Hepatocyte (in vitro differentiated cells): Measurements from ENCODE around the gene CNBD2. TPM values are rescaled to one million over a fixed set of nuclear protein-coding genes. Genes with fewer than 3 reads are reported as not detected.

ENCODE experiments used
- DNase-seq: peaks from one replicate; pipeline ENCODE4 v3.0.0-alpha.2; 2016; ENCODE audit warnings: low spot score
- H2AFZ ChIP-seq: fragments of 200-600 bp; sonication (generic); 2 replicates; pipeline ENCODE4 v1.6.0; 2016; ENCODE audit warnings: antibody characterized with exemption, mild to moderate bottlenecking
- H3K27ac ChIP-seq: fragments of 200-600 bp; sonication (generic); 2 replicates; pipeline ENCODE4 v1.5.1; 2016; ENCODE audit warnings: mild to moderate bottlenecking
- H3K27me3 ChIP-seq: fragments of 200-600 bp; sonication (generic); 2 replicates; pipeline ENCODE4 v1.6.1; 2016
- H3K36me3 ChIP-seq: fragments of 200-600 bp; sonication (generic); replicated peaks from 2 replicates; pipeline ENCODE4 v1.5.1; 2016; ENCODE audit warnings: low read depth; ENCODE audit not compliant: insufficient read depth
- H3K4me1 ChIP-seq: fragments of 200-600 bp; sonication (generic); 2 replicates; pipeline ENCODE4 v1.5.1; 2016; ENCODE audit warnings: mild to moderate bottlenecking, moderate library complexity; ENCODE audit not compliant: insufficient read depth
- H3K4me2 ChIP-seq: fragments of 200-600 bp; sonication (generic); 2 replicates; pipeline ENCODE4 v1.6.0; 2016
- H3K4me3 ChIP-seq: fragments of 200-600 bp; sonication (generic); 2 replicates; pipeline ENCODE4 v1.5.1; 2016; ENCODE audit warnings: mild to moderate bottlenecking
- H3K79me2 ChIP-seq: fragments of 200-600 bp; sonication (generic); 2 replicates; pipeline ENCODE4 v1.6.0; 2017; ENCODE audit warnings: mild to moderate bottlenecking
- H3K9me2 ChIP-seq: fragments of 200-600 bp; sonication (generic); replicated peaks from 2 replicates; pipeline ENCODE4 v1.6.0; 2017; ENCODE audit warnings: mild to moderate bottlenecking; ENCODE audit not compliant: insufficient read depth
- H3K9me3 ChIP-seq: fragments of 200-600 bp; sonication (generic); 2 replicates; pipeline ENCODE4 v1.5.1; 2016; ENCODE audit warnings: low read depth, mild to moderate bottlenecking
- H4K20me1 ChIP-seq: fragments of 200-600 bp; sonication (generic); 2 replicates; pipeline ENCODE4 v1.6.0; 2016; ENCODE audit warnings: mild to moderate bottlenecking; ENCODE audit not compliant: insufficient read depth, poor library complexity, severe bottlenecking
- EZH2 ChIP-seq: fragments of 200-600 bp; sonication (generic); IDR thresholded peaks from 2 replicates; pipeline ENCODE4 v1.6.1; 2016; ENCODE audit warnings: antibody characterized with exemption, mild to moderate bottlenecking, borderline replicate concordance
- EZH2phosphoT487 ChIP-seq: fragments of 200-600 bp; sonication (generic); IDR thresholded peaks from one replicate; pipeline ENCODE4 v1.6.1; 2018; ENCODE audit warnings: antibody characterized with exemption, mild to moderate bottlenecking, low read depth, moderate library complexity; ENCODE audit not compliant: unreplicated experiment, severe bottlenecking
- WGBS: methylation state at CpG from one replicate; pipeline ENCODE4 v1.1.6; 2016; ENCODE audit warnings: low lambda C conversion rate; ENCODE audit errors: missing lambda C conversion rate; 5-methylcytosine and 5-hydroxymethylcytosine counted together
- polyA plus RNA-seq: library from polyadenylated mRNA; unstranded; fragments of >200 nt; fragmentation: Nextera tagmentation; extraction: Ambion mirVana; gene quantifications from 2 replicates; pipeline ENCODE4 v1.2.1, GENCODE V29; 2016
- total RNA-seq: library from RNA; depleted of rRNA; stranded (reverse); fragments of >200 nt; gene quantifications from 2 replicates; pipeline ENCODE4 v1.2.3, GENCODE V29; 2014
- TF ChIP-seq, protein P1 (sequence below): fragments of 200-600 bp; sonication (generic); IDR thresholded peaks from 2 replicates; pipeline ENCODE4 v1.5.1; 2016; ENCODE audit warnings: antibody characterized with exemption, mild to moderate bottlenecking; ENCODE audit not compliant: poor library complexity

CNBD2 gene
- total RNA-seq (4.7 TPM in 2 replicates), polyA plus RNA-seq (3.6 TPM in 1 of 2 replicates, not detected in the other)

DNA sequence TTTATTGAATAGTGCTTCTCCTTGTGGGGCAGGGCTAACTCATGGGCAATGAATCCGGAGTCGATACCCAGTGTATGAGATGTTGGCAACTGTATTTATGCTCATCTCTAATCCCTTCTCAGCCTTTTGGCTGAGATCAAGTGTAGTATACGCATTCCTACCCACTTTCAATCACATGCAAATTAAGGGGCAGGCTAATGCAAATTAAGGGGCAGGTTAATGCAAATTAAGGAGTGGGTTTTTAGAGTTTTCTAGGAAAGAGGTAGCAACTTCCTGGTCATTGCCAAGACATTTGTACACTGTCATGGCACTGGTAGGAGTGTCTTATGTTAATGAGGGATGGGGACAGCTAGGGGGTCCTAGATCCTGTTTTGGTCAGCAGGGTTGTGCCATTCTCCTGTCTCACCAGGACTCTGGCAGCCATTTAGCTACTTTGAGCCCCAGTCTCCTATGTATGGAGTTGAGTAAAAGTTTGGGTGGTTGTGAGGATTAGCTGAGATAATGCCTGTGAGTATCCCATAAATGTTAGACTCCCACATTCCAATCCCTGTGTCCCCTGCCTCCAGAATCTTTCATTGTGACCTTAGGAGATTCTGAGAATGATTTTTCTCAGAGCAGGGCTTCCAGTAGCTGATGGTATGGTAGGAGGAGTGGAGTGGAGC lies at the start of gene CNBD2:
TSS of gene CNBD2 (plus strand) at position 612 of the 662 bp plus-strand sequence. CDS start 173 bp downstream, outside the sequence.
- H2AFZ ChIP-seq = no peak within 1 kb of the TSS
- no peaks in the 10 kb centered on the region for H3K9me2 ChIP-seq
- H4K20me1 ChIP-seq = no peaks in the 10 kb centered on the region
- TF ChIP-seq EZH2phosphoT487 = no peak
- TF ChIP-seq, protein P1, sequence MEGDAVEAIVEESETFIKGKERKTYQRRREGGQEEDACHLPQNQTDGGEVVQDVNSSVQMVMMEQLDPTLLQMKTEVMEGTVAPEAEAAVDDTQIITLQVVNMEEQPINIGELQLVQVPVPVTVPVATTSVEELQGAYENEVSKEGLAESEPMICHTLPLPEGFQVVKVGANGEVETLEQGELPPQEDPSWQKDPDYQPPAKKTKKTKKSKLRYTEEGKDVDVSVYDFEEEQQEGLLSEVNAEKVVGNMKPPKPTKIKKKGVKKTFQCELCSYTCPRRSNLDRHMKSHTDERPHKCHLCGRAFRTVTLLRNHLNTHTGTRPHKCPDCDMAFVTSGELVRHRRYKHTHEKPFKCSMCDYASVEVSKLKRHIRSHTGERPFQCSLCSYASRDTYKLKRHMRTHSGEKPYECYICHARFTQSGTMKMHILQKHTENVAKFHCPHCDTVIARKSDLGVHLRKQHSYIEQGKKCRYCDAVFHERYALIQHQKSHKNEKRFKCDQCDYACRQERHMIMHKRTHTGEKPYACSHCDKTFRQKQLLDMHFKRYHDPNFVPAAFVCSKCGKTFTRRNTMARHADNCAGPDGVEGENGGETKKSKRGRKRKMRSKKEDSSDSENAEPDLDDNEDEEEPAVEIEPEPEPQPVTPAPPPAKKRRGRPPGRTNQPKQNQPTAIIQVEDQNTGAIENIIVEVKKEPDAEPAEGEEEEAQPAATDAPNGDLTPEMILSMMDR = no peak
- H3K4me2 ChIP-seq = no peak within 1 kb of the TSS
- no peaks in the 10 kb centered on the region for H3K9me3 ChIP-seq
- no peak for DNase-seq
- no peak within 1 kb of the TSS for H3K4me3 ChIP-seq
- no peaks in the 10 kb centered on the region for H3K36me3 ChIP-seq
- H3K27me3 ChIP-seq = no peaks in the 10 kb centered on the region
- WGBS = 90% methylated on average over 3 of the region's 3 CpGs
- no peaks in the 10 kb centered on the region for H3K79me2 ChIP-seq
- no peaks in the 10 kb centered on the region for H3K4me1 ChIP-seq
- H3K27ac ChIP-seq = no peak within 1 kb of the TSS

DNA sequence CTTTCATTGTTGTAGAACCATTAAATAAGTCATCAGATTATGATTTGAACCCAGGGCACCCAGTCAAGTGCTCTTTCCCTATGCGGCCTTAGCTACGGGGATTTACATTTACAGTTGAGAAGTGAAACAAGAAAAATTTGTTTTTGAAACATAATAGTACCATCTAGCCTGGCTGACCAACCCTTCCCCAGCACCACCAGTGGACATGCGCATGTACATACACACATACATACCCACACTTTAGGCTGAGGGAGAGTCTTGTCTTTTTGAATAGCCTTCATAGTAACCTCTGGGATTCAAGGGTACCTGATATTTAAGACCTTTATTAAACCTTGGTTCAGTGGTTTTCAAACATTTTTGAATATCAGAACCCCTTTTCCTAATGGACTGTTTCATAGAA lies 47.9 kb upstream of the CNBD2 start:
- no peak for DNase-seq
- Histone ChIP-seq H3K27me3 (no peaks in the 10 kb centered on the region), H3K27ac (no peak overlapping the region), H4K20me1 (no peaks in the 10 kb centered on the region), H3K4me3 (no peak overlapping the region), H3K9me2 (no peaks in the 10 kb centered on the region), H3K36me3 (no peaks in the 10 kb centered on the region), H3K4me2 (no peak overlapping the region), H3K79me2 (no peaks in the 10 kb centered on the region), H3K9me3 (no peaks in the 10 kb centered on the region), H3K4me1 (no peaks in the 10 kb centered on the region), H2AFZ (no peak overlapping the region)
- TF ChIP-seq, protein P1 = no peak
- TF ChIP-seq EZH2 (no peak), EZH2phosphoT487 (no peak)
- 97% methylated on average over 3 of the region's 3 CpGs for WGBS

DNA sequence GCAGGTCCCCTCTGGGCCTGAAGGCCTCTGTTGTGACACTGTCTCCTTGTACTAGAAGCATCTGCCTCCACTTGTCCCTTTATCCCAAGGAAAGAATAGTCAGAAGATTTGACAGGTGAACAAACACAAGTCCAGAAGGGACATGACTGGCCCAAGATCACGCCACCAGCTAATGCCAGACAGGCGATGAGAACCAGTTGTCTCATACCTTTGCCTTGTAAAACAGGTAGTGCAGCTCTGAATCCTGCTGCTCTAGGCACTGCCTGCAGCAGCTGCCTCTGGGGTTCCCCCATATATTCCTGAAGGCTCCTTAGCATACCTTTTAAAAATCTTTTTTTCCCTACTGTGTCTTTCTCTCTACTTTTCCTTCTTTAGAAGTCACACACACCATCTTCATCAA lies 39.1 kb upstream of the CNBD2 start:
- no peak for TF ChIP-seq EZH2
- TF ChIP-seq, protein P1 = no peak
- H3K79me2 ChIP-seq = no peaks in the 10 kb centered on the region
- no peak overlapping the region for H3K27ac ChIP-seq
- no peak for DNase-seq
- H3K4me3 ChIP-seq = no peak overlapping the region
- H4K20me1 ChIP-seq = no peaks in the 10 kb centered on the region
- WGBS = 83% methylated on average over 2 of the region's 2 CpGs
- H3K27me3 ChIP-seq = no peaks in the 10 kb centered on the region
- no peaks in the 10 kb centered on the region for H3K36me3 ChIP-seq
- H3K4me2 ChIP-seq = no peak overlapping the region
- H3K4me1 ChIP-seq = no peaks in the 10 kb centered on the region
- no peaks in the 10 kb centered on the region for H3K9me3 ChIP-seq
- no peaks in the 10 kb centered on the region for H3K9me2 ChIP-seq
- no peak overlapping the region for H2AFZ ChIP-seq

DNA sequence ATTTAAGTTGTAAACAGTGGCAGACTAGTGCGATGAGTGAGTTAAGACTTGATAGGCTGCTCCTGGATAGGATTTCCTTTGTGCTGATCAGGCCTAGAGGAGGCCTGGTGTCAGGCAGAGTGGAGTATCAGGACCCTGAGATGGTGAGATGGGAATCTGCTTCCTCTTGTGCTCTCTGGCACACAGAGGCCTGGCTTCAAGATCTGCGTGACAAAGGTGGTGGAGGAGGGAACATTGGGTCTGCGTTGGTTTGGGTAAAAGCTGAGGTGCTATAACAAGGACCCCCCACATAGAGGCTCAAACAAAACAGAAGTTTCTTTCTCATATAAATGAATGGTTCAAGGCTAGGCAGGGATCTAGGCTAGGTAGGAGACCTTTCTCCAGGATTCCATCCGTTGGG lies 34.3 kb upstream of the CNBD2 start:
- H3K9me3 ChIP-seq = no peaks in the 10 kb centered on the region

More for the DNA sequence above, 34.3 kb upstream of the CNBD2 start:
- no peak for TF ChIP-seq EZH2phosphoT487
- TF ChIP-seq, protein P1 = no peak
- Histone ChIP-seq H3K27ac (no peak overlapping the region), H3K27me3 (no peaks in the 10 kb centered on the region), H3K4me1 (no peaks in the 10 kb centered on the region), H3K9me2 (no peaks in the 10 kb centered on the region), H3K4me3 (no peak overlapping the region), H2AFZ (no peak overlapping the region), H3K4me2 (no peak overlapping the region), H3K79me2 (no peaks in the 10 kb centered on the region), H4K20me1 (no peaks in the 10 kb centered on the region), H3K36me3 (no peaks in the 10 kb centered on the region)
- 88% methylated on average over 4 of the region's 4 CpGs for WGBS
- DNase-seq = no peak
